Uterus (tissue), 4 donors: ENCODE results near the gene KIF1A. TPM values are rescaled to one million over a fixed set of nuclear protein-coding genes. Genes with fewer than 3 reads are reported as not detected.

Experiments
- DNase-seq, 2 donors: peaks; one replicate each; pipeline ENCODE4 v3.0.0-alpha.2; 2019 to 2020
- H3K27ac ChIP-seq, 2 donors: fragments of 200-600 bp; sonication (generic); 1 replicate in 1 of 2; 2 replicates in 1 of 2; pipeline ENCODE4 v1.5.1; 2016 to 2018
- H3K27me3 ChIP-seq, 2 donors: fragments of 200-600 bp; sonication (generic); one replicate each; pipeline ENCODE4 v1.5.1; 2018 to 2019; ENCODE audit warnings: control low read depth in 1 of 2
- H3K36me3 ChIP-seq, 2 donors: fragments of 200-600 bp; sonication (generic); one replicate each; pipeline ENCODE4 v1.5.1; 2019; ENCODE audit warnings: control low read depth in 1 of 2
- H3K4me1 ChIP-seq, 2 donors: fragments of 200-600 bp; sonication (generic); one replicate each; pipeline ENCODE4 v1.5.1; 2018 to 2019; ENCODE audit warnings: control low read depth in 1 of 2
- H3K4me3 ChIP-seq, 2 donors: fragments of 200-600 bp; sonication (generic); 1 replicate in 1 of 2; 2 replicates in 1 of 2; pipeline ENCODE4 v1.5.1; 2018 to 2019; ENCODE audit warnings: mild to moderate bottlenecking in 1 of 2
- H3K9me3 ChIP-seq, 2 donors: fragments of 200-600 bp; sonication (generic); one replicate each; pipeline ENCODE4 v1.5.1; 2019; ENCODE audit warnings: control low read depth in 1 of 2
- POLR2A ChIP-seq, 2 donors: fragments of 450-650 bp; IDR thresholded peaks; one replicate each; pipeline ENCODE4 v1.6.1; 2016; ENCODE audit warnings: antibody characterized with exemption in 2 of 2, mild to moderate bottlenecking in 1 of 2, moderate library complexity in 1 of 2
- intact Hi-C: fragments of 100-400 bp; cut with DNase I; formaldehyde crosslinking; loops from one replicate; pipeline ENCODE4 v1.15.1; 2023; ENCODE audit warnings: low total_unique reads
- total RNA-seq, 4 donors: library from RNA; depleted of rRNA in 3 of 4; stranded (reverse); fragments of >200 nt in 3 of 4; gene quantifications; one replicate each; pipeline versions ENCODE4 v1.1.0 to v1.2.4, GENCODE V29; 2014 to 2023
- TF ChIP-seq, protein P1 (sequence below), 4 experiments: fragments of 200-600 bp in 2 of 4; fragments of 450-650 bp in 2 of 4; sonication (generic) in 2 of 4; IDR thresholded peaks; one replicate each; pipeline ENCODE4 v1.5.1; 2016 to 2019; ENCODE audit warnings: antibody characterized with exemption in 4 of 4, mild to moderate bottlenecking in 2 of 4, moderate library complexity in 1 of 4
- donor health status: DM: yes; HTN: yes; CAD: no.

The KIF1A gene
- total RNA-seq, 4 donors from 2014 or later = 0.37 to 12.9 TPM; not detected in 2

DNA sequence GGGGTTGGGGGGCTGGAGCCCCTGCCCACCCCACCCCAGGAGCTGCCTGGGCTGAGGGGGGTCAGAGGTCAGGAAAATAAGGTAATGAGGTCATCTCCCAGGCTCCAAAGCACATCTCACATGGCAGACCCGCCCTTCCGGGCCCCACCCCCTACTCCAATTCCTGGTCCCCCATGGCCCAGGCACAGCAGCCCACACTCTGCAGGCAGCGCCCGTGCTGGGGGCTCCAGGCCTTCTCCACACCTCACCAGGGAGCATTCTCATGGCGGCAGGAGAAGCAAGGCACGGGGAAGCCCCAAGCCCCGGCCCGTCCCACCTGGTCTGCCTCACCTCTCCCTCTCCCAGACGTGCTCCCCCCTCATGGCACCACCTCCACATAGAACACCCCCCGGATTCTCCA, 84.5 kb downstream of the KIF1A start:
- Histone ChIP-seq H3K27ac (no peak overlapping the region), H3K4me3 (no peak overlapping the region), H3K9me3 (no peaks in the 10 kb centered on the region), H3K27me3 (no peaks in the 10 kb centered on the region), H3K36me3 (no peaks in the 10 kb centered on the region), H3K4me1 (no peaks in the 10 kb centered on the region)
- intact Hi-C loops = no loop called here
- TF ChIP-seq, protein P1, sequence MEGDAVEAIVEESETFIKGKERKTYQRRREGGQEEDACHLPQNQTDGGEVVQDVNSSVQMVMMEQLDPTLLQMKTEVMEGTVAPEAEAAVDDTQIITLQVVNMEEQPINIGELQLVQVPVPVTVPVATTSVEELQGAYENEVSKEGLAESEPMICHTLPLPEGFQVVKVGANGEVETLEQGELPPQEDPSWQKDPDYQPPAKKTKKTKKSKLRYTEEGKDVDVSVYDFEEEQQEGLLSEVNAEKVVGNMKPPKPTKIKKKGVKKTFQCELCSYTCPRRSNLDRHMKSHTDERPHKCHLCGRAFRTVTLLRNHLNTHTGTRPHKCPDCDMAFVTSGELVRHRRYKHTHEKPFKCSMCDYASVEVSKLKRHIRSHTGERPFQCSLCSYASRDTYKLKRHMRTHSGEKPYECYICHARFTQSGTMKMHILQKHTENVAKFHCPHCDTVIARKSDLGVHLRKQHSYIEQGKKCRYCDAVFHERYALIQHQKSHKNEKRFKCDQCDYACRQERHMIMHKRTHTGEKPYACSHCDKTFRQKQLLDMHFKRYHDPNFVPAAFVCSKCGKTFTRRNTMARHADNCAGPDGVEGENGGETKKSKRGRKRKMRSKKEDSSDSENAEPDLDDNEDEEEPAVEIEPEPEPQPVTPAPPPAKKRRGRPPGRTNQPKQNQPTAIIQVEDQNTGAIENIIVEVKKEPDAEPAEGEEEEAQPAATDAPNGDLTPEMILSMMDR (IDR thresholded peaks at IDR 0.05) = no peak
- no peak for TF ChIP-seq POLR2A (IDR thresholded peaks at IDR 0.05)
- DNase-seq = no peak

DNA sequence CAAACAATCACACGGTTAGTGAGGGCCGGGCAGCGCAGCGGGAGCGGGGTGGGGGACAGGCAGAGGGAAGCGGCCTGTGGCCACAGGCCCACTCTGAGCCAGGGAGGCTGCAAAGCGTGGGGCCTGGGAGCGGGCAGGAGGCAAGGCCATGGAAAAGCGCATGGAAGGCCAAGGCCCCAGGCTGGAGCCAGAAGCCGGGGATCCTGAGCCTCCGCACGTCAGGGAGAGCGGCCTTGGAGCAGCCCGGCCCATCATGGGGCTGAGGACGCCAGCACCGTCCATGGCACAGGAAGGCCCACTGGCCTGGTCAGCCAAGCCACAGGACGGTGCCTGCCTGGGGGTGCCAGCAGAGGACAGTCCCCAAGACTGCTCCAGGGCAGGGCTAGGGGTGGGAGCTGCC, 85.3 kb downstream of the KIF1A start:
- no peak for DNase-seq
- intact Hi-C loops = no loop called here
- TF ChIP-seq, protein P1 (IDR thresholded peaks at IDR 0.05) = no peak
- TF ChIP-seq POLR2A (IDR thresholded peaks at IDR 0.05) = no peak

DNA sequence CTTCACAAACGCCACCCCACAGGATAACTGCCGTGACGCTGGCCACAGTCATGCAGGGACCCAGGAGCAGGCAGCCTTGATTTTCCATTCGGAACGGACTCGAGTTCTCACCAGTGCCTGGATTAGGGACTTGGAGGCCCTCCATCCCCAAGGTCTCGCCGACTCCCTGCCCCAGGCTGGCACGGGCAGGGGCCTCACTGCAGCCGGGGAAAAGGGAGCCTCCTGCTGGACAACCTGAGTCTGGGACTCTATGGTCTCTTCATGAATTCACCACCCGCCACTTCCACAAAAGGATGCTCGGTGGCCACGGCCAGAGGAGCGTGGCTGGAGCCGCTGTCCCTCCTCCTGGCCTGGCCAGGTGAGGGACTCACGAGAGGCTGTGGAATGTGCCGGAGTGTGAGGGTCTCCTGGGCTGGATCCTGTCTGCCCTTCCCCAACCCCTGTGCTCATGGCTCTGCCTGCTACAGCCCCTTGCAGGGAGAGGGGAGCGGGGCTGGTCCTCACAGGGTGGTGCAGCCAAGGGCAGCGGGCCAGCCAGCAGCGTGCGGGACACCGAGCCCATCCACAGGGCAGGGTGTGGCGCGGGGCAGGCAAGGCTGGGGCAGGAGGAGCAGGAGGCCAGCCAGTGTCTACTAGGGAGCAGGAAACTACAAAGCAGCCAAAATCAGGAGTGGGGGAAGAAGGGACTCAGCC, 86.1 kb downstream of the KIF1A start:
- Histone ChIP-seq H3K4me1 (no peaks in the 10 kb centered on the region), H3K27me3 (no peaks in the 10 kb centered on the region), H3K4me3 (no peak overlapping the region), H3K27ac (no peak overlapping the region), H3K9me3 (no peaks in the 10 kb centered on the region), H3K36me3 (no peaks in the 10 kb centered on the region)
- intact Hi-C loops = no loop called here
- DNase-seq = no peak
- TF ChIP-seq, protein P1 (IDR thresholded peaks at IDR 0.05) = no peak
- TF ChIP-seq POLR2A (IDR thresholded peaks at IDR 0.05) = no peak

More for the DNA sequence above, 85.3 kb downstream of the KIF1A start:
- Histone ChIP-seq H3K4me1 (no peaks in the 10 kb centered on the region), H3K27ac (no peak overlapping the region), H3K4me3 (no peak overlapping the region), H3K27me3 (no peaks in the 10 kb centered on the region), H3K36me3 (no peaks in the 10 kb centered on the region), H3K9me3 (no peaks in the 10 kb centered on the region)

DNA sequence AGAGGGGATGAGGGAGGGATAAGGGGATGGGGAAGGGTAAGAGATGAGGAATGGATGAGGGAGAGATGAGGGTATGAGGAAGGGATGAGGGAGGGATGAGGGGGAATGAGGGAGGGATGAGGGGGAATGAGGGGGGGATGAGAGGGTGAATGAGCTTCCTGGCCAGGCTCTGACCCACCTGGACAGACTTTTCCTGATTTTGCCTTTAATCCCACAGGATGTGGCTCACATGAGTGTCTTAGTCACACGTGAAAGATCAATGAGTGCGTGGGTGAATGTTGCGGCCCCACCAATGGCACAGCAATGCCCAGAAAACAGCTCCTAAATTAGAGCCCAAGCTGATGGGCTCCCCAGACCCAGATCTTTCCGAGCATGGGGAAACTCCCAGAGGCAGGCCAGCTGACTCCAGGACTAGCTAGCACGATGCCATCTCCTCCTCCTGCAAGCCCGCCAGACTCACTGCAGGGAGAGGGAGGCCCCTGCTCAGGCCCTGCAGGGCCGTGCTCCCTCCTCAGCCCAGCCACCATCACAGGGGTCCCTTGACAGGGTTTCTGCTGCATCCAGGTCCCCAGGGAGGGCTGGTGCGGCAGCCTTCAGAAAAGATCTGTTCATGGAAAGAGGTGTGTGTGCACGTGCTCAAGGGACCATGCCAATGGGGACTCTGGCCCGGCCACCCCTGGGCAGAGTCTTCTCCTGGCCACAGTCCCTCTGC, 87.0 kb downstream of the KIF1A start:
- TF ChIP-seq, protein P1 (IDR thresholded peaks at IDR 0.05) = no peak
- TF ChIP-seq POLR2A (IDR thresholded peaks at IDR 0.05) = no peak
- H3K4me3 ChIP-seq = no peak overlapping the region
- H3K27ac ChIP-seq = no peak overlapping the region
- intact Hi-C loops = no loop called here
- H3K36me3 ChIP-seq = no peaks in the 10 kb centered on the region
- H3K9me3 ChIP-seq = no peaks in the 10 kb centered on the region
- H3K27me3 ChIP-seq = no peaks in the 10 kb centered on the region
- DNase-seq = no peak
- no peaks in the 10 kb centered on the region for H3K4me1 ChIP-seq

DNA sequence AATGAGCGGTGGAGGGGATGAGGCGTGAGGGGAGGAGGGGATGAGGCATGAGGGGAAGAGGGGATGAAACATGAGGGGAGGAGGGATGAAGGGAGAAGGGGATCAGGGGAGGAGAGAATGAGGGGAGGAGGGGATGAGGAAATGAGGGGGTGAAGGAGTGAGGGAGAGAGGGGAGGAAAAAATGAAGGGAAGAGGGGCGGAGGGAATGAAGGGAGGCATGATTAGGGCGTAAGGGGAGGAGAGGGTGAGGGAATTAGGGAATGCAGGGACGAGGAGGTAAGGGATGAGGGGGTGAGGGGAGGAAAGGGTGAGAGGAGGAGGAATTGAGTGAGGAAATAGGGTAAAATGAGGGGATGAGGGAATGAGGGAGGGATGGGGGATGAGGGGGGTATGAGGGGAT, 87.8 kb downstream of the KIF1A start:
- H3K9me3 ChIP-seq = no peaks in the 10 kb centered on the region
- TF ChIP-seq, protein P1 (IDR thresholded peaks at IDR 0.05) = no peak
- no peak for DNase-seq
- H3K36me3 ChIP-seq = no peaks in the 10 kb centered on the region
- intact Hi-C loops = no loop called here
- H3K4me1 ChIP-seq = no peaks in the 10 kb centered on the region
- no peak overlapping the region for H3K4me3 ChIP-seq
- no peak overlapping the region for H3K27ac ChIP-seq
- no peaks in the 10 kb centered on the region for H3K27me3 ChIP-seq
